Measurements from ENCODE around the gene SSTR4.

SSTR4 gene

DNA sequence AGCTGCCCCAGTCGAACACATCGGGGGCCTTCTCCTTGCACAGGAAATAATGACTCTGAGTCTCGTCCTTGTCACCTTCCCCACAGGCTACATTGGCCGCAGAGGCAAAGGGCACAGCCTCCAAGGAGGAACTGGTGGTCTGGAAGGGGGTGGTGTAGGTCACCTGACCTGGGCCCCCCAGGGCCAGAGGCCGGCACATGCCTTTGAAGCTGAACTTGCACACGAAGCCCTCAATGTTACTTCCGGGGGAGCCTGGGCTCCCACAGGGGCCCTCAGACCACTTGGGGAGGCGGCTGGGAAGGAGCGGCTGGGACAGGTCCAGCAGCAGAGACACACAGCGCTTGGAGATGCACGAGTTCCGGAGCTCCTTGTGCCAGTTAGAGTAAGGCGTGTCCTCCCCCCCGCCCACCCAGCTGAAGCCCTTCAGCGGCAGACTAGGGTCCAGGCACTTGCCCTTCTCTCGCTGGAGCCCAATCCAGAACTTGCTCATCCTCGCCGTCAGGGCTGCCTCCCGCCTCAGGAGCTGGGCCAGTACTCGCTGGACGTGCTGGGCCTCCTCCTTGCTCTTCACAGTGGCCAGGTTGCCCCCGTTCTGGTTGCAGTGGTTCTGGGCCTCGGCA lies 50.4 kb downstream of the SSTR4 start:
- no peak for DNase-seq (ENCODE audit: low read depth in 2 of 2, low spot score in 1 of 2)

DNA sequence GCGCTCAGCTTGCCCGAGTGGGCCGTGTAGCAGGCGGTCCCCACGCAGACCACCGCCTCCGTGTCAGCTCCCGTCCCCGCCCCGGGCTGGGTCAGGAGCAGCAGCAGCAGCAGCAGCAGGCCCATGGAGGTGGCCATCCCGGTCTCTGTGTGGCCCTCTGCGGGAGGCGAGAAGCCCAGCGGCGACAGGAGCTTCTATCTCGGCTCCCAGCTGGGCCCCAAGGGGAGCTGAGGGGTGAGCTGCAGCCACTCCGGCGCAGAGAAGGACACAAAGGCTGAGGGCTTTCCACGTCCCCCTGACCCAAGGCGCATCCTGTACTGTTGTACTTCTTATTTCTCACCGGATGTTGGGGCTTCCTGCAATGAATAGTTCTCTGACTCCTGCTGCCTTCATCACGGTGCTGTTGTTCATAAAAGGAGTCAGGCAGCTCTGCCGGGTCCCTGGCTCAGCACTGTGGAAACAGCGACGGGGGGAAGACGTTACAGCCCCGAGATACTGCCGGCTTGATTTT lies 51.0 kb downstream of the SSTR4 start, which contains the start of gene CD93:
Gene CD93 (minus strand): TSS at position 269 of the 511 bp plus-strand sequence. CDS start 132 bp downstream, at position 137.
- DNase-seq (ENCODE audit: low read depth in 2 of 2, low spot score in 1 of 2), result no peak

DNA sequence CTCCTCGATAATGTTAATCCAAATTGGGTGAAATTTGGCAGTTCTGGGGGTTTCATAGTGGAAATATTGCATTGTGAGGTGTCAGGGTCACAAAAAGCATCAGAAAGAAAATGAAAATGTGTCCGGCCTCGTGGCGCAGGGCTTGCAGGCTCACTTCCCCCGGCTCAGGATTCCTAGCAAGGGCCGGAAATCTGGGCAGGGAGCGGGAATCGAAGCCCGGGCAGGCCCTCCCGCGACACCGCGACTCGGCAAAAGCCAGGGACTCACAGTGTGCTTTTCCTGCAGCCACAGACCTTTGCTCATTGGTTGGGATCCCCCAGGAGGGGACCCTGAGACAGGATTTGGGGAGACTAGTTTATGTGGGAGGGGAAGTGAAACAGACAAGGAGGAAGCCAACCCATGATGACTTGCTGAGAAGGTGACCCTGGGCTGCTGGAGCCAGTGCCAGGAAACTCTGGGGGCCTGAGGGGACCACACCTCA lies 51.9 kb downstream of the SSTR4 start:
- DNase-seq (ENCODE audit: low read depth in 2 of 2, low spot score in 1 of 2), result no peak

DNA sequence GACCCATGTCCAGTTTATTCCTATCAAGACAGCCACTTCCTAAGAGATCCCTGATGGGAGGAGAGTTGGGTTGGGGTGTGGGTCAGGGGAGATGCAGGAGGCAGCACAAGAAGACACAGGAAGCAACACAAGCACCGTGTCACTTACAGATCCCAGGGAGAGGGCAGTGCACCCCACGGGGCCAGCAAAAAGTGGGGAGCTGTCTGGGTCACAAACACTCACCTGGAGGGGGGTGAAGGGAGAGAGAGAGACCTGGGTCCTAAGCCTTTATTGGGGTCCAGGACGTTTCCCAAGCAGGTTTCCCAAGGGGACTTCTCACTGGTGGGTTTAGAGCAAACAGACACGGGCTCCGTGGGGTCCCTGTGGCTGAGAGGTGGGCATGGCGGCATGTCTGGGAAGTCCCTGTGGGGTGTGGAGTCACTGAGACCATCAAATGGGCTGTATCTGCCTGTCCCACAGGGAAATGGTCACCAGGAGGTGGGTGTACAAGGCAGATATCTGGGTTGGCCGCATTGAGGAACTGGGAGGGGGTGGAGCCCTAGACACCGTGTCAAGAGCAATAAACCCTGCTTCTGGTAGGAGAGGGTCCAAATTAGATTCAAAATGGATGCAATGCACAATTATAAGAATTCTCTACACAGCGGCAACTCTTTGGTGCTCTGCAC lies 52.6 kb downstream of the SSTR4 start:
- DNase-seq (ENCODE audit: low read depth in 2 of 2, low spot score in 1 of 2), result no peak
